Stimulated activated CD4-positive, alpha-beta T cell treated with anti-CD3 and anti-CD28 coated beads, Interleukin-12 subunit alpha, Interleukin-12 subunit beta, amount 100 ng/mL, for 24 hours (primary cell): Measurements from ENCODE around the gene SEMA3G.

Source experiments
- DNase-seq, 2 experiments: peaks; one replicate each; pipeline ENCODE4 v3.0.0-alpha.2; 2020; ENCODE audit warnings: low read depth in 2 of 2

Gene SEMA3G

GRCh38 chr3:52453496-52454249 is 8.8 kb upstream of the SEMA3G start, which contains the start of gene TNNC1:
TSS of gene TNNC1 (minus strand) at chr3:52454041. CDS start at chr3:52454015, 26 bp downstream.
- DNase-seq = no peak

GRCh38 chr3:52452570-52453221 is 7.8 kb upstream of the SEMA3G start:
- DNase-seq = no peak

DNA sequence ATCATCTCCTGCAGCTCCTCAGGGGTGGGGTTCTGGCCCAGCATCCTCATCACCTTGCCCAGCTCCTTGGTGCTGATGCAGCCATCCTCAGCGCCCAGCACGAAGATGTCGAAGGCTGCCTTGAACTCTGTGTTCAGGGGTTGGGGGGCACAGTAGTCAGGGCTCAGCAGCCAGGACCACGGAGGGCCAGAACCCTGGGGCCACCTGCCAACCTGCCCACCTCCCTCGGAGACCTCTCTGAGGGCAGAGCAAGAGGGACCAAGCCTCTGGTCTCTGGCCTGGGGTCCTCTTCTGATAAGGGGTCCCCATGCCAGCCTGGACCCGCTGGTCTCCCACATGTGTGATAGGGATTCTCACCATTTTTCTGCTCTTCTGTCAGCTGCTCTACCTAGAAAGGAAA is 7.2 kb upstream of the SEMA3G start:
- DNase-seq = no peak

- no peak for DNase-seq
Observed at GRCh38 chr3:52451237-52452083, 6.6 kb upstream of the SEMA3G start.

DNA sequence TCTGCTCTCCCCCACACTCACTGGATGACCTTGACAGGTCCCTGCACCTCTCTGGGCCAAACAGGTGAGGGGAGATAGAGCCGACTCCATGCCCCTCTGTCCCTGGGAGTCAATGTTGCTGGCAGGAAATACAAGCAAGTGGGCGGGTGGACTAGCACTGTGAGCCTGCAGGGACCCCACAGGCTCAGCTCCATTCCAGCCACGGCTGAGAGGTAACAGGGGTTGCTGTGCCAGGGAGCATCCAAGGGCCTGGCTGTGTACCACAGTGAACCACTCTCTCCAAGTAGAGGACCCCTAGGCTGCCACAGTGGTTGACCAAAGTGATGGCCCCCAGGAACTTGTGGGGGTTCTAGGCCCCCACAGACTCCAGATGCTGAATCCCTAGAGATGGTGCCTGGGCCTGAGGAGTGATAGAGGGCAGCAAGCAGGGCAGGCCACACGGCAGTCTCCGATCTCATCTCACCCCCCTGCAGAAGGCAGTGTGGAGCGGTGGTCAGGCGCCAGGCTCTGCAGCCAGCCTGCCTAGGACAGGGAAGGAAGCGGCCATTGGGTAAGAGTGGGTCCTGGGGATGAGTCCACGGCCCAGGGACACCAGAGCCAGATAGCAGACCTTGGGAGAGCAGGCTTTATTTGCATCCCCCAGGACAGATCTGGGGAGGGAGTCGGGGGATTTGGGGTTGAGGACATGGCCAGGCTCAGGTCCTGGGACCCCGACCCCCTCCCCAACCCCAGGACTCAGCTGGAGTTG is 5.8 kb upstream of the SEMA3G start:
- DNase-seq = no peak

DNA sequence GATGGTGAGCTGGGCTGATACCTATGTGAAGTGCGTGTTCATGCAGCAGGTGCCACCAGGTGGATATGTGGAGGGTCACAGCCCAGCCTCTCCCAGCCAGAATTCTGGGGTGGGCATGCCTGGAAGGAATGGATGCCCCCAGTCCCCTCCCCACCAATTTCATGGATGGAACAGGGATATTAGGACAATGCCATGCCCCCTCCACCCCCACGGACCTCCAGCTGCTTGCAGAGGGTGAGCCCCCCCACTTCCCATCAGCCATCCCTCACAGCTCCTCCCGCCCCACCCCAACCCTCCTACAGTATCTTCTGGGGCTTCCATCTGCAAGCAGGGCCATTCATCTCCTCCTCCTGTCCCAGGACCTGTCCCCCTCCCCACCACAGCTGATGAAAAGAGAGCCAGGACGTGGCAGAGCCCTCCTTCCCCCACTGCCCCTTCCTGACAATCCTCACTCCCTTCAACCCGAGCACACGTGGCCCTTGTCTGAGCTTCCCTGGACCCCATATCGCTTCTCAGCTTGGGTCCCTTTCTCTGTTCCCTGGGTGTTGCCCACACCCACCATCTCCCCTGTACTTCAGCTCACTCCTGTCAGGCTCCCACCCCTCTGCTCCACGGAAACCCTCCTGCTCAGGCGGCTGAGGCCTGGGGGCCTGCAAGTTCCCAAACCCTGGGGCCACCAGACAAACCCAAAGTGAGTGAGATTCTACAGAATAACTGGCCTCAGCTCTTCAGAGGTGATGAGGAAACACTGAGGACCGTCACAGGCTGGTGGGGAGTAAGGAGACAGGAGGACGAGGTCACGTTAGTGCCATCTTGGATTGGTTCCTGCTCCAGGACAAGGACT is 2.8 kb upstream of the SEMA3G start:
- no peak for DNase-seq

- peak; percentile 42 to 72 for DNase-seq
Observed at GRCh38 chr3:52446631-52447511, 2.0 kb upstream of the SEMA3G start.

GRCh38 chr3:52446042-52446441 is 1.1 kb upstream of the SEMA3G start:
- DNase-seq = no peak

- DNase-seq = no peak
Observed at GRCh38 chr3:52443791-52444687, 864 bp downstream of the SEMA3G start.

GRCh38 chr3:52443268-52443610 is 1.7 kb downstream of the SEMA3G start:
- no peak for DNase-seq

GRCh38 chr3:52442409-52443267 is 2.3 kb downstream of the SEMA3G start:
- no peak for DNase-seq

DNA sequence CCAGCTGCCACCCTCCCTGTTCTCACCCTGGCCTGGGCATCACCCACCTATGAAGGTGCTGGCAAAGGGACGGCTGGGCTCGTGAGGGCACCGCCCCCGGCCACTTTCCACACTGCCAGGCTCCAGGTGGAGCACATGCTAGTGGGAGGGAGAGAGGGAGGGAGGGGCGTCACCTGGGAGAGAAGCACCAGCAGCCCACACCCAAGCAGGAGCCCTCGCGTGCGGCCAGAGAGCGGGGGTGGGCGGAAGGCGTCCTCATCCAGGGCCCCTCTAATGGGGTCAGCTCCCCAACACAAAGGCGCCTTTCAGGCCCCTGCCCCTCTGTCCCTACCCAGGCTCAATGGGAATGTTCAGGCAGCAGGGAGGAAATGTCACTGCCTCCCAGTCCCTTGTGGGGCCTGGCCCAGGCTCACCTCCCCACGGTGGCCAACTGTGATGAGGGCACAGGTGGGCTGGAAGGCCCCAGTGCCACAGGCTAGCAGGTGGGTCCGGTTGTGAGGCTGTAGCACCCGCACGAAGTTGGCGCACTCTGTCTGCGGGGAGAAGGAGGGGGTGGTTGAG is 3.1 kb downstream of the SEMA3G start:
- DNase-seq = no peak

DNA sequence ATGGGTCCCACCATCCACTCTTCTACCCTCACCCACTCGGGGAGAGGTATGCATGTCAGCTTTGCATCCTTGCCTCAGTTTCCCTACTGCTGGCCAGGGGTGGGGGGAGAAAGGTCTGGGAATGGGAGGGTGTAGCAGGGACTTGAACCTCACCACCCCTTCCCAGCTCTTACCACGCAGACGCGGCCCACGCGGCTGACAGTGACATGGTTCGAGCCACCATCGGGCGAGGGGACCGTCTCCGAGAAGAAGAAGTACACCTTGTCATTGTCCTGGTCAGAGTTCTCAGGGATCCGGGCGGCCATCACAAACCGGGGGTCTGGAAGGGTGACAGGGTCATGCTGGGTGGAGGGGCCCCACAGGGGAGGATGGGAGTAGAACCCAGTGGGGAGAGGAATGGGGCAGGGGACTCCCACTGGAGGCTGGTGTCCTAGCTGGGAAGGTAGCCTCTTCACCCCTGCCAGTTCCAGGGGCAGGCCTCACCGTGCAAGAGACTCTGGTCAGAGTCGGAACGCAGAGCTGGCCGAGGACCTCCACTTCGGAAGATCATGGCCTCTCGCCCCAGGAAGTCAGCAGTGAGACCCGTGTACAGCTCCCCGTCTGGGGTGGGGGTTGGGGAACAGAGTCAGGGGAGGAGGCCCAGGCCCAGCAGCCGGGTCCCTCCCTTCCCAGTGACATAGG is 3.7 kb downstream of the SEMA3G start:
- DNase-seq = no peak

DNA sequence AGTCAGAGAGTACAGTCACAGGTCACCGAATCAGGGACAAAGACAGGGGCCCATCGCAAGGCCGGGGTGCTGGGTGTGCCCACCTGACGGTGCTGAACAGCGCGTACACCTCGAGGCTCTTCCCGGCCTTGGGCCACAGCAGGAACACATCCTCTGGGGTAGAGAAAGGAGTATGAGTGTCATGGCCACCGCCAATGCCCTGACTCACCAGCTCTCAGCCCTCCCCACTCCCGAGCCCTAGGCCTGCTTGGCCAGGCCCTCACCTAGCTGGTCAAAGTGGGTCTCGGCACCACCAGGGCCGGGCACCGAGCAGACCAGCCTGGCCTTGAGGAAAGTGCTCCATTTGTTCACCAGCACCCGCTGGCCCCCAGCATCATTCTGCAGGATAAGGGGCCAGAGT is 4.2 kb downstream of the SEMA3G start:
- no peak for DNase-seq

GRCh38 chr3:52440249-52440551 is 4.7 kb downstream of the SEMA3G start:
- no peak for DNase-seq

GRCh38 chr3:52439426-52440248 is 5.3 kb downstream of the SEMA3G start:
- no peak for DNase-seq
